ENCODE data around the gene CS.

DNA sequence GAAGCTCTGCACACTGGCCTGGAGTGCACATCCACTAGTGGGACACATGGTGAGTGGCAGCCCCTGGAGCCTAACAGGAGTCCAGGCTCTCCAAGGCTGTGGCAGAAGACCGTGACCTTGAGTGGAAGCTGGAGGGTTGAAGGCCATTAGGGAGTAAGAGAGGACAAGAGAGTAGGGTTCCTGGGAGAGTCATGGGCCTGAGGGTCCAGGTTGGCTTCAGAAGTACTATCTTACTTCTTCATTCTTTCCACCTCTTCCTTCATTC is 39.0 kb upstream of the CS start:
- TF ChIP-seq, protein P1, sequence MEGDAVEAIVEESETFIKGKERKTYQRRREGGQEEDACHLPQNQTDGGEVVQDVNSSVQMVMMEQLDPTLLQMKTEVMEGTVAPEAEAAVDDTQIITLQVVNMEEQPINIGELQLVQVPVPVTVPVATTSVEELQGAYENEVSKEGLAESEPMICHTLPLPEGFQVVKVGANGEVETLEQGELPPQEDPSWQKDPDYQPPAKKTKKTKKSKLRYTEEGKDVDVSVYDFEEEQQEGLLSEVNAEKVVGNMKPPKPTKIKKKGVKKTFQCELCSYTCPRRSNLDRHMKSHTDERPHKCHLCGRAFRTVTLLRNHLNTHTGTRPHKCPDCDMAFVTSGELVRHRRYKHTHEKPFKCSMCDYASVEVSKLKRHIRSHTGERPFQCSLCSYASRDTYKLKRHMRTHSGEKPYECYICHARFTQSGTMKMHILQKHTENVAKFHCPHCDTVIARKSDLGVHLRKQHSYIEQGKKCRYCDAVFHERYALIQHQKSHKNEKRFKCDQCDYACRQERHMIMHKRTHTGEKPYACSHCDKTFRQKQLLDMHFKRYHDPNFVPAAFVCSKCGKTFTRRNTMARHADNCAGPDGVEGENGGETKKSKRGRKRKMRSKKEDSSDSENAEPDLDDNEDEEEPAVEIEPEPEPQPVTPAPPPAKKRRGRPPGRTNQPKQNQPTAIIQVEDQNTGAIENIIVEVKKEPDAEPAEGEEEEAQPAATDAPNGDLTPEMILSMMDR (IDR thresholded peaks at IDR 0.05), result no peak
- no peak for TF ChIP-seq POLR2A (IDR thresholded peaks at IDR 0.05)

Data from testis (tissue), 2 donors.